H1 (cell line): ENCODE measurements around the gene FN3KRP. TPM values are rescaled to one million over a fixed set of nuclear protein-coding genes. Genes with fewer than 3 reads are reported as not detected.

Experiments used
- CTCF ChIA-PET: fragments of 300-600 bp; sonication (Branson Sonifier 250); formaldehyde crosslinking; loops from one replicate; lab custom pipeline; 2021; ENCODE audit not compliant: partially characterized antibody; lab: Charles Lee
- POLR2A ChIA-PET: fragments of 300-600 bp; sonication (Branson Sonifier 250); formaldehyde crosslinking; loops from one replicate; lab custom pipeline; 2021; ENCODE audit warnings: inconsistent platforms; ENCODE audit not compliant: partially characterized antibody; lab: Charles Lee
- DNase-seq, 2 experiments: peaks; one replicate each; pipeline versions ENCODE4 v3.0.0 to v3.0.0-alpha.2; 2010 to 2022; ENCODE audit warnings: low spot score in 2 of 2, low read depth in 1 of 2, mixed read lengths in 1 of 2
- FAIRE-seq: peaks from 2 replicates; lab custom pipeline; 2011; peaks lifted over from hg19 to GRCh38; lab: Jason Lieb, UNC
- H2AFZ ChIP-seq: 2 replicates; pipeline ENCODE4 v1.8.1; 2012; ENCODE audit warnings: low read length, inconsistent platforms
- H2AK5ac ChIP-seq: 2 replicates; pipeline ENCODE4 v1.6.1; 2013; ENCODE audit warnings: low read depth, low read length
- H2BK120ac ChIP-seq: replicated peaks from 2 replicates; pipeline ENCODE3; 2013; ENCODE audit warnings: low read depth, low read length, inconsistent platforms
- H2BK12ac ChIP-seq: 2 replicates; pipeline ENCODE4 v1.6.1; 2013; ENCODE audit warnings: low read depth, low read length
- H2BK15ac ChIP-seq: 2 replicates; pipeline ENCODE4 v1.6.1; 2013; ENCODE audit warnings: low read length
- H2BK20ac ChIP-seq: 2 replicates; pipeline ENCODE4 v1.6.1; 2013; ENCODE audit warnings: low read length
- H2BK5ac ChIP-seq: 2 replicates; pipeline ENCODE4 v1.6.1; 2013; ENCODE audit warnings: low read depth, low read length
- H3K14ac ChIP-seq: 2 replicates; pipeline ENCODE4 v1.6.1; 2013; ENCODE audit warnings: inconsistent platforms; ENCODE audit not compliant: insufficient read length
- H3K18ac ChIP-seq: 2 replicates; pipeline ENCODE4 v1.6.1; 2013; ENCODE audit warnings: low read length; ENCODE audit errors: extremely low read depth
- H3K23ac ChIP-seq: 2 replicates; pipeline ENCODE4 v1.6.1; 2013; ENCODE audit warnings: inconsistent platforms; ENCODE audit not compliant: insufficient read length
- H3K23me2 ChIP-seq: 2 replicates; pipeline ENCODE4 v1.6.1; 2013; ENCODE audit warnings: low read depth, low read length
- H3K27ac ChIP-seq: 2 replicates; pipeline ENCODE4 v1.6.1; 2011; ENCODE audit warnings: low read depth, low read length, inconsistent platforms
- H3K27me3 ChIP-seq, 4 experiments: replicated peaks in 1 of 4; 1 replicate in 1 of 4; 2 replicates in 3 of 4; pipeline versions ENCODE4 v1.6.1 to v1.8.1; 2011 to 2013; ENCODE audit warnings: low read length in 3 of 4, mild to moderate bottlenecking in 3 of 4, inconsistent platforms in 2 of 4, mixed read lengths in 2 of 4, moderate library complexity in 1 of 4; ENCODE audit not compliant: control insufficient read depth in 3 of 4, insufficient read depth in 3 of 4; ENCODE audit errors: extremely low read depth in 1 of 4
- H3K36me3 ChIP-seq, 4 experiments: 2 replicates each; pipeline versions ENCODE4 v1.6.1 to v1.8.1; 2011 to 2013; ENCODE audit warnings: mild to moderate bottlenecking in 4 of 4, low read length in 3 of 4, moderate library complexity in 2 of 4, control low read depth in 1 of 4, inconsistent platforms in 1 of 4; ENCODE audit not compliant: insufficient read depth in 4 of 4, control insufficient read depth in 2 of 4
- H3K4ac ChIP-seq: replicated peaks from 2 replicates; pipeline ENCODE3; 2013; ENCODE audit warnings: low read length, low read depth, mixed read lengths, inconsistent platforms; ENCODE audit not compliant: insufficient read length
- H3K4me1 ChIP-seq, 4 experiments: replicated peaks in 1 of 4; 1 replicate in 1 of 4; 2 replicates in 3 of 4; pipeline versions ENCODE4 v1.6.1 to v1.8.1; 2011 to 2013; ENCODE audit warnings: low read length in 3 of 4, inconsistent platforms in 2 of 4, mixed read lengths in 1 of 4; ENCODE audit not compliant: insufficient read depth in 4 of 4, control insufficient read depth in 3 of 4
- H3K4me2 ChIP-seq, 2 experiments: 2 replicates each; pipeline versions ENCODE4 v1.6.1 to v1.8.1; 2011 to 2013; ENCODE audit warnings: low read depth in 2 of 2, low read length in 2 of 2, control low read depth in 1 of 2, inconsistent platforms in 1 of 2, mild to moderate bottlenecking in 1 of 2; ENCODE audit not compliant: insufficient read depth in 1 of 2
- H3K4me3 ChIP-seq, 4 experiments: fragments of 200-600, 300-600 bp in 1 of 4; sonication (generic), shearing (Covaris generic), sonication (Bioruptor Twin) in 1 of 4; 2 replicates each; pipeline versions ENCODE4 v1.5.1 to v1.8.1; 2011 to 2016; ENCODE audit warnings: low read length in 4 of 4, low read depth in 3 of 4, control low read depth in 2 of 4, inconsistent platforms in 2 of 4, mild to moderate bottlenecking in 2 of 4, mixed read lengths in 1 of 4, moderate library complexity in 1 of 4; ENCODE audit not compliant: insufficient read depth in 2 of 4; ENCODE audit errors: extremely low read depth in 1 of 4
- H3K56ac ChIP-seq: replicated peaks from 2 replicates; pipeline ENCODE3; 2013; ENCODE audit warnings: low read depth, mild to moderate bottlenecking, mixed read lengths, low read length, inconsistent platforms; ENCODE audit not compliant: insufficient read length
- H3K79me1 ChIP-seq: 2 replicates; pipeline ENCODE4 v1.6.1; 2013; ENCODE audit warnings: low read depth, low read length, control low read depth
- H3K79me2 ChIP-seq, 2 experiments: 2 replicates each; pipeline versions ENCODE4 v1.6.1 to v1.8.1; 2012 to 2013; ENCODE audit warnings: low read length in 2 of 2, mild to moderate bottlenecking in 2 of 2, inconsistent platforms in 1 of 2; ENCODE audit not compliant: insufficient read depth in 2 of 2, control insufficient read depth in 1 of 2
- H3K9ac ChIP-seq, 4 experiments: replicated peaks in 1 of 4; 1 replicate in 1 of 4; 2 replicates in 3 of 4; pipeline versions ENCODE4 v1.6.1 to v1.8.1; 2011 to 2013; ENCODE audit warnings: low read depth in 3 of 4, low read length in 3 of 4, control low read depth in 2 of 4, mild to moderate bottlenecking in 2 of 4, moderate library complexity in 2 of 4, inconsistent platforms in 1 of 4; ENCODE audit errors: extremely low read depth in 1 of 4
- H3K9me3 ChIP-seq, 2 experiments: 2 replicates each; pipeline versions ENCODE4 v1.6.1 to v1.8.1; 2012 to 2013; ENCODE audit warnings: mild to moderate bottlenecking in 2 of 2, moderate library complexity in 2 of 2, control low read depth in 1 of 2, inconsistent platforms in 1 of 2, low read depth in 1 of 2, low read length in 1 of 2, mixed read lengths in 1 of 2; ENCODE audit not compliant: insufficient read depth in 2 of 2
- H4K20me1 ChIP-seq, 2 experiments: replicated peaks in 1 of 2; 2 replicates each; pipeline versions ENCODE3 to v1.8.1; 2011 to 2013; ENCODE audit warnings: inconsistent platforms in 2 of 2, low read length in 2 of 2, mild to moderate bottlenecking in 1 of 2; ENCODE audit not compliant: insufficient read depth in 2 of 2, control insufficient read depth in 1 of 2
- H4K5ac ChIP-seq: 2 replicates; pipeline ENCODE4 v1.6.1; 2013; ENCODE audit warnings: low read length, low read depth, mixed read lengths, inconsistent platforms; ENCODE audit not compliant: insufficient read length
- H4K8ac ChIP-seq: 2 replicates; pipeline ENCODE4 v1.8.0; 2013; ENCODE audit warnings: mild to moderate bottlenecking, moderate library complexity, low read length, inconsistent platforms; ENCODE audit not compliant: insufficient read depth; ENCODE audit errors: extremely low read depth
- H4K91ac ChIP-seq: replicated peaks from 2 replicates; pipeline ENCODE3; 2013; ENCODE audit warnings: low read length, mixed read lengths, inconsistent platforms; ENCODE audit not compliant: insufficient read length
- CTBP2 ChIP-seq: IDR thresholded peaks from 2 replicates; pipeline ENCODE4 v1.7.0; 2011; ENCODE audit warnings: borderline replicate concordance, mild to moderate bottlenecking, moderate library complexity, mixed read lengths, low read length; ENCODE audit not compliant: insufficient read depth, insufficient read length
- CTCF ChIP-seq, 3 experiments: IDR thresholded peaks; 1 replicate in 2 of 3; 2 replicates in 1 of 3; pipeline versions ENCODE4 v1.5.1 to v1.6.1; 2011; ENCODE audit warnings: low read length in 3 of 3, mild to moderate bottlenecking in 3 of 3, inconsistent platforms in 2 of 3, low read depth in 1 of 3, moderate library complexity in 1 of 3; ENCODE audit not compliant: insufficient read depth in 1 of 3; ENCODE audit errors: control extremely low read depth in 1 of 3
- E2F6 ChIP-seq: IDR thresholded peaks from 2 replicates; pipeline ENCODE4 v1.6.1; 2012; ENCODE audit warnings: inconsistent platforms
- RFX5 ChIP-seq: IDR thresholded peaks from 2 replicates; pipeline ENCODE4 v1.6.1; 2011; ENCODE audit warnings: low read depth, low read length, improper control_type of control experiment, borderline replicate concordance
- SP2 ChIP-seq: IDR thresholded peaks from 2 replicates; pipeline ENCODE4 v1.6.1; 2012; ENCODE audit warnings: mild to moderate bottlenecking, low read length, inconsistent platforms
- TCF12 ChIP-seq: IDR thresholded peaks from 2 replicates; pipeline ENCODE4 v1.6.1; 2011; ENCODE audit warnings: low read depth, mild to moderate bottlenecking, low read length
- USF2 ChIP-seq: IDR thresholded peaks from 2 replicates; pipeline ENCODE4 v1.6.1; 2011; ENCODE audit warnings: low read length, improper control_type of control experiment
- WGBS, 2 experiments: shearing (Covaris generic) in 1 of 2; methylation state at CpG; one replicate each; pipeline versions ENCODE4 v1.1.6 to v1.1.7; 2013 to 2015; ENCODE audit warnings: low lambda C conversion rate in 2 of 2, mixed read lengths in 2 of 2, inconsistent platforms in 1 of 2, low coverage in 1 of 2, missing lambda C conversion rate in 1 of 2; ENCODE audit not compliant: insufficient replicate concordance in 2 of 2, insufficient coverage in 1 of 2, insufficient read length in 1 of 2; ENCODE audit errors: extremely low coverage in 1 of 2, missing lambda C conversion rate in 1 of 2; 5-methylcytosine and 5-hydroxymethylcytosine counted together
- polyA plus RNA-seq, 7 experiments: library from polyadenylated mRNA; depleted of rRNA in 3 of 7; stranded (reverse) in 5 of 7; unstranded in 2 of 7; fragments of >200 nt in 5 of 7; fragments of 200-250 nt in 2 of 7; gene quantifications; 1 replicate in 5 of 7; 2 replicates in 1 of 7; 4 replicates in 1 of 7; pipeline versions ENCODE4 v1.2.1 to v1.2.3, GENCODE V29; 2011 to 2013; ENCODE audit warnings: missing spikeins in 2 of 7, mixed read lengths in 2 of 7
- total RNA-seq: library from RNA; stranded (reverse); fragmentation: NEBNext Ultra II Directional; extraction: Animal tissue kit (Norgen Biotek cat#: 25700); gene quantifications from 2 replicates; pipeline ENCODE4 v1.2.1, GENCODE V29; 2021

Gene FN3KRP
- total and polyA plus RNA-seq, 2 of the 8 experiments (the other 6 are each of a cell fraction or from before 2014, with no cell fraction given), result 18.1 to 21.4 TPM

- CTCF ChIA-PET, result interaction anchor here (2.0 kb wide), 1 partner anchor 9 kb away, joined by 4 read pairs; no protein-coding TSS in a partner anchor
- TF ChIP-seq SP2 (no peak), CTBP2 (no peak), USF2 (no peak), CTCF (IDR thresholded peaks at IDR 0.05; ENCODE audit: control extremely low read depth in 1 of 3, insufficient read depth in 1 of 3, low read depth in 1 of 3, low read length in 3 of 3) (no peak), RFX5 (no peak), E2F6 (no peak), TCF12 (no peak)
Observed at GRCh38 chr17:82740906-82741759, 24.6 kb downstream of the FN3KRP start.

More at GRCh38 chr17:82740906-82741759, 24.6 kb downstream of the FN3KRP start:
- no peak overlapping the region for H2BK5ac ChIP-seq
- H4K20me1 ChIP-seq, result no peaks in the 10 kb centered on the region
- no peaks in the 10 kb centered on the region for H3K23me2 ChIP-seq
- H4K91ac ChIP-seq, result no peak overlapping the region
- H3K23ac ChIP-seq, result no peak overlapping the region
- no peak overlapping the region for H3K18ac ChIP-seq
- FAIRE-seq, result no peak
- peaks cover 0 to 3% (median 0%) of the 10 kb centered on the region in 4 experiments; a peak in 1 of 7 replicates for H3K27me3 ChIP-seq
- peaks cover 2% of the 10 kb centered on the region for H3K79me1 ChIP-seq
- no peak overlapping the region for H2BK12ac ChIP-seq
- peaks cover 15 to 20% of the 10 kb centered on the region in 2 experiments for H3K9me3 ChIP-seq
- POLR2A ChIA-PET, result interaction anchor here (0.7 to 1.5 kb wide), 3 partner anchors 10 to 56 kb away, joined by 3 to 4 read pairs (median 4); no protein-coding TSS in a partner anchor
- no peak overlapping the region for H3K4ac ChIP-seq
- DNase-seq, result no peak
- H4K5ac ChIP-seq, result no peak overlapping the region
- no peak overlapping the region for H2BK15ac ChIP-seq
- H3K4me3 ChIP-seq, result no peak overlapping the region
- H3K14ac ChIP-seq, result no peak overlapping the region
- no peak overlapping the region for H2AK5ac ChIP-seq
- WGBS, 2 experiments, result 97% methylated on average over 10 of the region's 10 CpGs; no CpG with 5 or more reads in 1 of the 2 experiments
- H3K4me1 ChIP-seq, result no peaks in the 10 kb centered on the region; a peak in 1 of 7 replicates
- H3K79me2 ChIP-seq, result no peaks in the 10 kb centered on the region
- H3K56ac ChIP-seq, result no peak overlapping the region
- no peak overlapping the region for H3K9ac ChIP-seq
- H3K36me3 ChIP-seq, result peaks cover 0 to 28% (median 15%) of the 10 kb centered on the region in 4 experiments; a peak in 7 of 8 replicates
- H3K27ac ChIP-seq, result no peak overlapping the region
- H2BK120ac ChIP-seq, result no peak overlapping the region
- H2BK20ac ChIP-seq, result no peak overlapping the region
- H3K4me2 ChIP-seq, result no peak overlapping the region
- H4K8ac ChIP-seq, result no peak overlapping the region
- H2AFZ ChIP-seq, result no peak overlapping the region
